Stomach (tissue), 9 donors: ENCODE results near the gene CGB3. TPM values are rescaled to one million over a fixed set of nuclear protein-coding genes. Genes with fewer than 3 reads are reported as not detected.
"Not testable (repeated sequence)": the region's sequence is repeated elsewhere in the genome, so short reads cannot be mapped to it uniquely, and the experiment has no call there.

Experiments used
- DNase-seq, 2 donors: peaks; one replicate each; pipeline versions ENCODE4 v3.0.0 to v3.0.0-alpha.2; 2013 to 2019
- H3K27ac ChIP-seq, 5 donors: fragments of 200-600 bp in 4 of 5; sonication (generic) in 4 of 5; one replicate each; pipeline ENCODE4 v1.5.1; 2013 to 2019; ENCODE audit warnings: mild to moderate bottlenecking in 1 of 5, moderate library complexity in 1 of 5
- H3K27me3 ChIP-seq, 3 donors: fragments of 200-600 bp; sonication (generic); one replicate each; pipeline ENCODE4 v1.5.1; 2017 to 2019; ENCODE audit warnings: mixed run types in 1 of 3
- H3K36me3 ChIP-seq, 4 donors: fragments of 200-600 bp; sonication (generic); 1 replicate in 3 of 4; 2 replicates in 1 of 4; pipeline ENCODE4 v1.5.1; 2016 to 2019
- H3K4me1 ChIP-seq, 4 donors: fragments of 200-600 bp; sonication (generic); one replicate each; pipeline ENCODE4 v1.5.1; 2016 to 2019
- H3K4me3 ChIP-seq, 4 donors: fragments of 200-600 bp; sonication (generic) in 3 of 4; one replicate each; pipeline ENCODE4 v1.5.1; 2016 to 2019; ENCODE audit warnings: mild to moderate bottlenecking in 1 of 4
- H3K9me3 ChIP-seq, 4 donors: fragments of 200-600 bp; sonication (generic); one replicate each; pipeline ENCODE4 v1.5.1; 2016 to 2019
- CTCF ChIP-seq, 7 experiments: fragments of 450-650 bp in 4 of 7; fragments of 200-600 bp in 3 of 7; sonication (generic) in 3 of 7; IDR thresholded peaks; one replicate each; pipeline ENCODE4 v1.5.1; 2016 to 2019; ENCODE audit warnings: antibody characterized with exemption in 7 of 7, control low read depth in 2 of 7, mild to moderate bottlenecking in 1 of 7
- EP300 ChIP-seq: sonication (generic); formaldehyde crosslinking; IDR thresholded peaks from one replicate; pipeline ENCODE4 v1.6.1; 2017; ENCODE audit warnings: antibody characterized with exemption
- POLR2A ChIP-seq, 4 donors: fragments of 450-650 bp; IDR thresholded peaks; one replicate each; pipeline ENCODE4 v1.6.1; 2016; ENCODE audit warnings: antibody characterized with exemption in 4 of 4, control low read depth in 2 of 4, mild to moderate bottlenecking in 1 of 4, moderate library complexity in 1 of 4
- POLR2AphosphoS5 ChIP-seq, 3 donors: sonication (generic); formaldehyde crosslinking; IDR thresholded peaks; one replicate each; pipeline ENCODE4 v1.6.1; 2016; ENCODE audit warnings: antibody characterized with exemption in 3 of 3
- WGBS, 5 donors: extraction: QIAGEN DNeasy Blood & Tissue Kit in 3 of 5; methylation state at CpG; one replicate each; pipeline versions ENCODE4 v1.1.5 to v1.1.7; 2013 to 2018; 5-methylcytosine and 5-hydroxymethylcytosine counted together
- intact Hi-C: fragments of 100-400 bp; cut with DNase I; formaldehyde crosslinking; loops from one replicate; pipeline ENCODE4 v1.15.1; 2023; ENCODE audit warnings: low total_unique reads
- polyA plus RNA-seq, 3 donors: library from polyadenylated mRNA; stranded (reverse); fragments of 200-250 nt; gene quantifications; one replicate each; pipeline ENCODE4 v1.2.3, GENCODE V29; 2013
- total RNA-seq, 5 donors: library from RNA; depleted of rRNA; stranded (reverse); fragments of >200 nt; gene quantifications; one replicate each; pipeline versions ENCODE4 v1.1.0 to v1.2.3, GENCODE V29; 2014 to 2016
- donor health status: healthy with polysubstance abuse.
- donor health status: Bipolar disorder and iron deficiency.
- donor health status: healthy.

CGB3 gene
- total and polyA plus RNA-seq, 8 donors = not detected

GRCh38 chr19:49025599-49025998 is 1.5 kb upstream of the CGB3 start:
- intact Hi-C loops, DNase-seq, H3K36me3 ChIP-seq, H3K4me3 ChIP-seq, H3K4me1 ChIP-seq, H3K9me3 ChIP-seq, H3K27ac ChIP-seq: not testable (repeated sequence)
- WGBS, 5 donors = 78 to 85% (median 83%) methylated on average over 10 to 23 of the region's 23 CpGs
- H3K27me3 ChIP-seq = peaks cover 0 to 14% (median 0%) of the 10 kb centered on the region in 3 donors

GRCh38 chr19:49025088-49025487 is 955 bp upstream of the CGB3 start:
- peaks cover 0 to 19% (median 4%) of the 10 kb centered on the region in 3 donors for H3K27me3 ChIP-seq
- H3K27ac ChIP-seq, intact Hi-C loops, H3K4me1 ChIP-seq, DNase-seq, H3K4me3 ChIP-seq, H3K36me3 ChIP-seq, H3K9me3 ChIP-seq: not testable (repeated sequence)
- WGBS, 5 donors = 81 to 95% (median 82%) methylated on average over 3 to 4 of the region's 6 CpGs

GRCh38 chr19:49022116-49022515 is 2.0 kb downstream of the CGB3 start:
- Histone ChIP-seq H3K9me3 (no peaks in the 10 kb centered on the region), H3K4me1 (peaks cover 22 to 27% (median 25%) of the 10 kb centered on the region in 4 donors), H3K36me3 (no peaks in the 10 kb centered on the region), H3K27me3 (peaks cover 0 to 46% (median 15%) of the 10 kb centered on the region in 3 donors), H3K27ac (no peak overlapping the region), H3K4me3 (no peak overlapping the region)
- intact Hi-C loops = no loop called here
- DNase-seq = no peak
- WGBS, 5 donors = 87 to 93% (median 92%) methylated on average over 9 of the region's 9 CpGs
- TF ChIP-seq POLR2AphosphoS5 (IDR thresholded peaks at IDR 0.05) (no peak), EP300 (no peak), POLR2A (IDR thresholded peaks at IDR 0.05) (no peak), CTCF (IDR thresholded peaks at IDR 0.05) (no peak)

- Histone ChIP-seq H3K4me1 (peaks cover 22 to 27% (median 25%) of the 10 kb centered on the region in 4 donors), H3K27me3 (peaks cover 0 to 46% (median 15%) of the 10 kb centered on the region in 3 donors), H3K27ac (no peak overlapping the region), H3K4me3 (no peak overlapping the region), H3K9me3 (no peaks in the 10 kb centered on the region), H3K36me3 (peaks cover 0 to 4% (median 3%) of the 10 kb centered on the region in 4 donors)
- TF ChIP-seq POLR2A (IDR thresholded peaks at IDR 0.05) (no peak), EP300 (no peak), CTCF (IDR thresholded peaks at IDR 0.05) (no peak), POLR2AphosphoS5 (IDR thresholded peaks at IDR 0.05) (no peak)
- 32 to 36% (median 35%) methylated on average over 16 of the region's 16 CpGs for WGBS, 5 donors
- intact Hi-C loops = no loop called here
- DNase-seq = no peak
These were observed 2.9 kb downstream of the CGB3 start for GRCh38 chr19:49020931-49021895.

- peaks cover 0 to 13% (median 12%) of the 10 kb centered on the region in 4 donors for H3K36me3 ChIP-seq
- WGBS, 5 donors = 47 to 64% (median 50%) methylated on average over 11 of the region's 11 CpGs
- H3K4me3 ChIP-seq = no peak overlapping the region
- peaks cover 0 to 46% (median 15%) of the 10 kb centered on the region in 3 donors for H3K27me3 ChIP-seq
- TF ChIP-seq CTCF (IDR thresholded peaks at IDR 0.05) (no peak), POLR2A (IDR thresholded peaks at IDR 0.05) (no peak), POLR2AphosphoS5 (IDR thresholded peaks at IDR 0.05) (no peak), EP300 (no peak)
- intact Hi-C loops = no loop called here
- H3K27ac ChIP-seq = no peak overlapping the region
- peak in 1 of 2 donors; percentile 31 for DNase-seq
- peaks cover 22 to 27% (median 25%) of the 10 kb centered on the region in 4 donors for H3K4me1 ChIP-seq
- no peaks in the 10 kb centered on the region for H3K9me3 ChIP-seq
These were observed 3.8 kb downstream of the CGB3 start for GRCh38 chr19:49020342-49020741.
